Activated effector memory CD4-positive, alpha-beta T cell treated with Interleukin-2 at 50 U/mL for 16 hours (primary cell): Measurements from ENCODE around the gene SH3PXD2B.
"Not testable (repeated sequence)": the region's sequence is repeated elsewhere in the genome, so short reads cannot be mapped to it uniquely, and the experiment has no call there.

Experiments used
- DNase-seq: peaks from one replicate; pipeline ENCODE4 v3.0.0-alpha.2; 2020

SH3PXD2B gene

GRCh38 chr5:172361566-172362238, 92.6 kb downstream of the SH3PXD2B start:
- no peak for DNase-seq

GRCh38 chr5:172358345-172358744, 96.0 kb downstream of the SH3PXD2B start:
- no peak for DNase-seq

- DNase-seq = no peak
Measured at GRCh38 chr5:172356527-172356926, 97.8 kb downstream of the SH3PXD2B start.

GRCh38 chr5:172356047-172356446, 98.3 kb downstream of the SH3PXD2B start:
- no peak for DNase-seq

- DNase-seq = no peak
Measured at GRCh38 chr5:172353846-172354245, 100.5 kb downstream of the SH3PXD2B start.

- no peak for DNase-seq
Measured at GRCh38 chr5:172353271-172353812, 101.0 kb downstream of the SH3PXD2B start.

- DNase-seq = not testable (repeated sequence)
Measured at GRCh38 chr5:172352526-172352925, 101.8 kb downstream of the SH3PXD2B start.

GRCh38 chr5:172351240-172351778, 103.0 kb downstream of the SH3PXD2B start:
- no peak for DNase-seq

- DNase-seq = no peak
Measured at GRCh38 chr5:172350212-172351181, 103.8 kb downstream of the SH3PXD2B start.

GRCh38 chr5:172348733-172349132, 105.6 kb downstream of the SH3PXD2B start:
- DNase-seq = not testable (repeated sequence)

GRCh38 chr5:172348084-172348483, 106.2 kb downstream of the SH3PXD2B start:
- DNase-seq = no peak

- DNase-seq = no peak
Measured at GRCh38 chr5:172347496-172348052, 106.8 kb downstream of the SH3PXD2B start.

- DNase-seq = no peak
Measured at GRCh38 chr5:172345881-172346280, 108.4 kb downstream of the SH3PXD2B start.

GRCh38 chr5:172344855-172345409, 109.4 kb downstream of the SH3PXD2B start:
- DNase-seq = no peak

- DNase-seq = no peak
Measured at GRCh38 chr5:172343741-172344140, 110.6 kb downstream of the SH3PXD2B start.

- DNase-seq = no peak
Measured at GRCh38 chr5:172342918-172343317, 111.4 kb downstream of the SH3PXD2B start.

GRCh38 chr5:172339264-172340180, 114.8 kb downstream of the SH3PXD2B start:
- no peak for DNase-seq

GRCh38 chr5:172336676-172337285, 117.5 kb downstream of the SH3PXD2B start:
- no peak for DNase-seq

GRCh38 chr5:172336264-172336663, 118.1 kb downstream of the SH3PXD2B start:
- DNase-seq = no peak

GRCh38 chr5:172335721-172336120, 118.6 kb downstream of the SH3PXD2B start:
- DNase-seq = no peak

GRCh38 chr5:172334641-172335040, 119.7 kb downstream of the SH3PXD2B start:
- no peak for DNase-seq
